Activated naive CD8-positive, alpha-beta T cell (primary cell): ENCODE results near the gene LAMA2.

Experiments used
- H3K27ac Mint-ChIP-seq: one replicate; pipeline ENCODE4 v1.8.0; 2021; ENCODE audit warnings: mixed read lengths
- H3K27me3 Mint-ChIP-seq: one replicate; pipeline ENCODE4 v1.8.0; 2021; ENCODE audit warnings: mixed read lengths
- H3K36me3 Mint-ChIP-seq: one replicate; pipeline ENCODE4 v1.8.0; 2021; ENCODE audit warnings: mixed read lengths
- H3K4me1 Mint-ChIP-seq: one replicate; pipeline ENCODE4 v1.8.0; 2021; ENCODE audit warnings: low read depth, mixed read lengths
- H3K4me3 Mint-ChIP-seq: one replicate; pipeline ENCODE4 v1.8.0; 2021; ENCODE audit warnings: mild to moderate bottlenecking, mixed read lengths
- H3K9me3 Mint-ChIP-seq: one replicate; pipeline ENCODE4 v1.8.0; 2021; ENCODE audit warnings: low read depth, mixed read lengths

LAMA2 gene

DNA sequence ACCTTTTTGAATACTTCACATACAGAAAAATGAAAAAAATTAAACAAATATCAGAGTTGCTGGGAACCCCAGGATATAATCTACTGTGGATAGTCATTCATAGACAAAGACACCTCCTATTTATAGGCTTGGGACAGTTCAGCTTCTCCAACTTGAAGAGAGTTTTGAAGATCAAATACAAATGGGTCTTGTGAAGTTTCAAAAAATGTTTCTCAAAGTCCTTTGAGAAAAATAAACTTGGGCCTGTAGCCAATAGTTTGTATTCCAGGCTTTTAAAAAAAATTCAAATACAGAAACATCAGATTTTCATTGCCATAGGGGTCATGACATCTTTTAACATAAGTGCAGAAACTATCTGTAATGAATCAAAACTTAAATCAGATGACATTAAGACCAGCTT is 334.8 kb downstream of the LAMA2 start:
- no peaks in the 10 kb centered on the region for H3K36me3 Mint-ChIP-seq
- H3K4me1 Mint-ChIP-seq = no peaks in the 10 kb centered on the region
- peaks cover 5% of the 10 kb centered on the region for H3K27me3 Mint-ChIP-seq
- H3K4me3 Mint-ChIP-seq = no peak overlapping the region
- no peaks in the 10 kb centered on the region for H3K9me3 Mint-ChIP-seq
- H3K27ac Mint-ChIP-seq = no peak overlapping the region

DNA sequence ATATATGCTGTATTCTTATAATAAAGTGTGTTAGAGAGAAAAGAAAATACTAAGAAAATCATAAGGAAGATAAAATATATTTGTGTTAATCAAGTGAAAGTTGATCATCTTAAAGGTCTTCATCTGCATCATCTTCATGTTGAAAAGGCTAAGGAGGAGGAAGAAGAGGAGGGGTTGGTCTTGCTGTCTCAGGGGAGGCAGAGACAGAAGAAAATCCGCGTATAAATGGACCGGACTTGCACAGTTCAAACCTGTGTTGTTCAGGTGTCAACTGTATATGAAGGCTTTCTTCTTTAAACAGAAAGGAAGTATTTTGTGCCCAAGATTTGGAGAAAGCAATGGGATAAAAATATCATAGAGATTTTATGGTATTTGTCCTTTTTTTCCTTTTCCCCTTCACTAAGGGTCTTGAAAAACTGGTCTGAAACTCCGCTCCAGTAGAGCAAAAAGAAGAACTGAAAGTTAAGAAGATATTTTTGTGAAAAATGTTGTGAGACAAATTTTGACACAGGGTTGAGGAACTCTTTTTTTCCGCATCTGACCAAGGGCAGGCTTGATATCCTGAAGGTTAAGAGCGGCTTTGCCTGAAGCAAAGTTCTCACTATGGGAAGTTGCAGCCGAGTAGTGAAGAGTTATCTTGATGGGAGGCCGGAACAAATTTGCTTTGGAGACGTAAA is 350.7 kb downstream of the LAMA2 start:
- Mint-ChIP-seq H3K27me3 (peaks cover 14% of the 10 kb centered on the region), H3K4me1 (no peaks in the 10 kb centered on the region), H3K27ac (no peak overlapping the region), H3K9me3 (no peaks in the 10 kb centered on the region), H3K36me3 (no peaks in the 10 kb centered on the region), H3K4me3 (no peak overlapping the region)

DNA sequence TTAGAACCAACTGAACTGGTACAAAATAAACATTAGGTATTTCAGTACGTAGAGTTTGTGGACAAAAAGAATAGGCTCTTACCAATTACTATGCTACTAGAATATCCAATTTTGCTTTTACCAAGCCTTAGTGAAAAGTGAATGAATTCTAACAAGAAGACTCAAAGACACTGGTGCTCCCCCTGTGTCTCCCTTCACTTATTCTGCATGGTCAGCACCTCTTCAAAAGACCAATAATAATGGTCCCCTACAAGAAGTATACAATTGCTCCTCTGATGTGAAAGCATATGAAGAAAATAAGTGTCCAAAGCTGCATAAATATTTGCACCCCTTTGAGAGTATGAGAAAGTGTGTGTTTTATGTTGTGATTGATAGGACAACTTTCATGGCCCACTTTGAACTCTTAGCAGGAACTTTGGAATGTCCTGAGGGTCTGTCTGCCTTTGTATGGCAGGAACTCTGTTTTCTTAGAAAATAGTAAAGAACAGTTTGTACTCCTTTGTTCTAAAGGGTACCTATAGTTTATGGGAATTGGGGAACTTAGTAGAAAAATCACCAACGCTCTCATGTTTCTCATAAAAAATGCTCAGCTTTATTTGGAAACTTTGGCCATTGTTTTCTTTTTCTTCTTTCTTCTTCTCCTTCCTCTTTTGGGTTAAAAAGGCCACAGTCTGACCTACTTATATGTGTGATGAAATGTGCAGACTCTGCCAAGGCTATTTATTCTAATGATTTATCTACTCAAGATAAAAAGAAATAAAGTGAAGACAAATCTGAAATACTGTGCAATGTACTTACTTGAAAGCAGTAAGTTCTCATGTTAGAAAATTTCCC is 352.4 kb downstream of the LAMA2 start:
- no peak overlapping the region for H3K27ac Mint-ChIP-seq
- H3K9me3 Mint-ChIP-seq = no peaks in the 10 kb centered on the region
- no peak overlapping the region for H3K4me3 Mint-ChIP-seq
- no peaks in the 10 kb centered on the region for H3K4me1 Mint-ChIP-seq
- H3K36me3 Mint-ChIP-seq = no peaks in the 10 kb centered on the region
- H3K27me3 Mint-ChIP-seq = peaks cover 13% of the 10 kb centered on the region

DNA sequence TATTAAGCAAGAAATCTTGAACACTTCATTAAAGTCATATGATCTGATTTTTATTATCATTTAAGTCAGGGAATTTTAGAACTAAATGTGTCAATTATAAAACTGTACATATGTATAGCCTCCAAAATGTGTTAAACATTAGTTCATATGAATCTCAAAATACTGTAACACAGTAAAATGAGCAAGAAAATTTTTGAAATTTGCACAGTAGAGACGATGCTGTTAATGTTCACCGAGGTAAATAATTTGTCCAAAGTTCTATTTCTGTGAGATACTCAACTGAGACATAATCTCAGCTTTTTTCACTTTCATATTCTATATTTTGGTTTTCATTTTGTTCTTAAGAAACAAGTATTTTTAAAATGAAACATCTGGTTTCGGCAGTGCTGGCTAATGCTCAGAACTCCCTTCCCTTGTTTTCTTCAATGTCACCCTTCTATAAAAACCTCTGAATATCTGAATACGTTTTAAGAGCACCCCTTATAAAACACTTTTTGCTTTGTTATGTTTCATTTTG is 353.1 kb downstream of the LAMA2 start:
- H3K27ac Mint-ChIP-seq = no peak overlapping the region
- no peaks in the 10 kb centered on the region for H3K4me1 Mint-ChIP-seq
- no peak overlapping the region for H3K4me3 Mint-ChIP-seq
- peaks cover 13% of the 10 kb centered on the region for H3K27me3 Mint-ChIP-seq
- H3K36me3 Mint-ChIP-seq = no peaks in the 10 kb centered on the region
- no peaks in the 10 kb centered on the region for H3K9me3 Mint-ChIP-seq

DNA sequence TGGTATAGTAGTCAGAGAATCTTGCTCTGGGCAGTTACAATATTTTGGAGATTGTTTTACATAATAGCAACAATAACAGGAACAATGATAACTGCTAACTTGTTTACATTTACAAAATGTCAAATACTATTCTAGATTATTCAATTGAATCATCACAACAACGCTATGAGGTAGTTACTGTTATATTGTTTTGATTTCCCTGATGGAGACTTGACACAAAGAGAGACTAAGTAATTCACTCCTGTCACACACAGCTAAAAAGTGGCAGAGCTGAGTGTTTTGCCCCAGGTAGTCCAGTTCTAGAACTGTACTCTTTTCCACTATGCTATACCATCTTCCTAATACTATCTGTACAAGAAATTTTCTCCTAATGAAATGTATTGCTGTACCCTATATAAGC is 356.1 kb downstream of the LAMA2 start:
- Mint-ChIP-seq H3K27ac (no peak overlapping the region), H3K36me3 (no peaks in the 10 kb centered on the region), H3K4me1 (no peaks in the 10 kb centered on the region), H3K9me3 (no peaks in the 10 kb centered on the region), H3K4me3 (no peak overlapping the region), H3K27me3 (peaks cover 9% of the 10 kb centered on the region)

DNA sequence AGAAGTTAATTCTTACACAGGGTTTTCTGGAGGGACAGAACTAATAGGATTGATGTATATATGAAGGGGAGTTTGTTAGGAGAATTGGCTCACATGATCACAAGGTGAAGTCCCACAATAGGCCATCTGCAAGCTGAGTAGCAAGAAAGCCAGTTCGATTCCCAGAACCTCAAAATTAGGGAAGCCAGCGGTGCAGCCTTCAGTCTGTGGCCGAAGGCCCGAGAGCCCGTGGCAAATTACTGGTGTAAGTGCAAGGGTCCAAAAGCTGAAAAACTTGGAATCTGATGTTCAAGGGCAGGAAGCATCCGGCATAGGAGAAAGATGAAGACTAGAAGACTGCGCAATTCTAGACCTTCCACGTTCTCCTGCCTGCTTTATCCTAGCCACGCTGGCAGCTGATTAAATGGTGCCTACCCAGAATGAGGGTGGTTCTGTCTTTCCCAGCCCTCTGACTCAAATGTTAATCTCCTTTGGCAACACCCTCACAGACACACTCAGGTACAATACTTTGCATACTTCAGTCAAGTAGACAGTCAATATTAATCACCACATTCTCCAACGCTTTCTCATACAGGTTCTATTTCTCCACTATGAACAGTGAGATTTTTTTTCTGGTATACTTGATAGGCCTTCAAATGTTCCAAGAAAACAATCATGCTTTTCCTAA is 357.0 kb downstream of the LAMA2 start:
- H3K4me1 Mint-ChIP-seq = no peaks in the 10 kb centered on the region
- H3K4me3 Mint-ChIP-seq = no peak overlapping the region
- H3K27ac Mint-ChIP-seq = no peak overlapping the region
- peaks cover 9% of the 10 kb centered on the region for H3K27me3 Mint-ChIP-seq
- H3K9me3 Mint-ChIP-seq = no peaks in the 10 kb centered on the region
- H3K36me3 Mint-ChIP-seq = no peaks in the 10 kb centered on the region

DNA sequence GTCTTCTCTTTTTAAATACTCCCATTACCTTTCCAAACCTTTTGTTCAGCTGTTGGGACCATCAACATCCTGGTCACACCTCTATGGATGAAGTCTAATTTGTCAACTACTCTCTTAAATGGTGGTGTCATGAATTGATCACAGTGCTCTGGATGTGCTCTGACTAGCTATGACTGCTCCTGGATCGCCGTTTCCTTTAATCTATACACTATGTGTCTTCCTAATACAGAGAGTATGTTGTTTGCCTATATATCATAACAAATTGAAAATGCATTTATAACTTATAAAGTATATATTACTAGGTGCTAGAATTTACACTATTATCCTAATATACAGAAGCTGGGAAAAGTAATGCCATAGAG is 357.5 kb downstream of the LAMA2 start:
- no peaks in the 10 kb centered on the region for H3K4me1 Mint-ChIP-seq

DNA sequence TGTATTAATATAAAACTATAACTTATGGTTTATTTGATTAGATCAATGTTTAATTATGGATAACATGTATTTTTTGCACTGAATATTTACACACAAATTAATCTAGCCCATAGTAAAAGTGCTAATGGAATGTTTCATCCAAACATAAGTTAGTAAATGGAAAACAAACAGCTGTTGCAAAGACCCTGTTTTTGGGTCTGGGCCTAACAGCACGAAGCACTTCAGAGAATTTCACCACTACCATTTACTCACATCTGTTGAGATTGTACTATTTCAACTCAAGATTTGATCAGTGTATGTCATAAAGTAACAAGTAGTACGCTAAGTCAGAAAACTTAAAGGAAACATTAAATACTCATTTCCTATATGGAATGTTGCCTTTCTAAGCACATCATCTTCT is 359.6 kb downstream of the LAMA2 start:
- Mint-ChIP-seq H3K36me3 (no peaks in the 10 kb centered on the region), H3K4me3 (no peak overlapping the region), H3K27me3 (peaks cover 11% of the 10 kb centered on the region), H3K4me1 (no peaks in the 10 kb centered on the region), H3K9me3 (no peaks in the 10 kb centered on the region), H3K27ac (no peak overlapping the region)

More for the DNA sequence above, 357.5 kb downstream of the LAMA2 start:
- no peak overlapping the region for H3K4me3 Mint-ChIP-seq
- H3K36me3 Mint-ChIP-seq = no peaks in the 10 kb centered on the region
- no peak overlapping the region for H3K27ac Mint-ChIP-seq
- H3K27me3 Mint-ChIP-seq = peaks cover 9% of the 10 kb centered on the region
- H3K9me3 Mint-ChIP-seq = no peaks in the 10 kb centered on the region

DNA sequence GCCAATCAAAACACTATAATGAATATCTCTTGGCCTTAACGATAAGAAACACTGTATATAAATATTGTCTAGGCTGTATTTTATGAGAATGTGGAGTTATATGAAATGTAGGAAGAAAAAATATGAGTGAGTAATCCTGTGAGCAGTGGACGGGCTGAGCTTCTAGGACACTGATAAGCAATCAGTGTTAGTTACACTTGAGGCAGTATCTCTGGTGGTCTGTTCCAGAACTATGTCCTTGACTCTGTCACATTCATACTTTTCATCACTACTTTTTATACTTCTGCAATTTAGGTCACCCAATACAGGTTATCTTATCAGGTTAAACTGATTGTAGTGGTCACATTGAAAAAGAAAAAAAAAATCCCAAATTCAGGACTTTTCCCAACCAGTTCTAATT is 360.4 kb downstream of the LAMA2 start:
- Mint-ChIP-seq H3K4me3 (no peak overlapping the region), H3K4me1 (no peaks in the 10 kb centered on the region), H3K27me3 (peaks cover 9% of the 10 kb centered on the region), H3K36me3 (no peaks in the 10 kb centered on the region), H3K27ac (no peak overlapping the region), H3K9me3 (no peaks in the 10 kb centered on the region)

DNA sequence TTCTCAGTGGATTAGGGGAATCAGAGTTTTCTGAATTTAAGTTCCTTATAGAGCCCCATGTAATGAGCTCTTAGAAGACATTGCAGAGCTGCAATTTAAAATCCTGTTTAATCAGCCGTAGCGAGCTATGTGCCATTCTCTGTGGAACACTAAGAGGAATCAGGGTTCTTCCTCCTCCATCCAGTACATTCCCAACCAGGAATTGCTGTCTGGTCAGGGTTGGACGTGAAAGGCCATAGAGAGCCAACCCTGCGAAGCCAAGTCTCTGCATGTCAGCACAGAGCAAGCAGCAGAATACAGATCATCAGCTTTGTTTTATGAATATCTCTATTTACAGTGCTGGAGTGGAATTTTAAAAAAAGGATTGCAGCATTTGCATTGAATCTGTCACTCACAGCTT is 366.0 kb downstream of the LAMA2 start:
- Mint-ChIP-seq H3K4me1 (peaks cover 14% of the 10 kb centered on the region), H3K4me3 (no peak overlapping the region), H3K9me3 (no peaks in the 10 kb centered on the region), H3K27me3 (peaks cover 11% of the 10 kb centered on the region), H3K36me3 (no peaks in the 10 kb centered on the region), H3K27ac (no peak overlapping the region)

DNA sequence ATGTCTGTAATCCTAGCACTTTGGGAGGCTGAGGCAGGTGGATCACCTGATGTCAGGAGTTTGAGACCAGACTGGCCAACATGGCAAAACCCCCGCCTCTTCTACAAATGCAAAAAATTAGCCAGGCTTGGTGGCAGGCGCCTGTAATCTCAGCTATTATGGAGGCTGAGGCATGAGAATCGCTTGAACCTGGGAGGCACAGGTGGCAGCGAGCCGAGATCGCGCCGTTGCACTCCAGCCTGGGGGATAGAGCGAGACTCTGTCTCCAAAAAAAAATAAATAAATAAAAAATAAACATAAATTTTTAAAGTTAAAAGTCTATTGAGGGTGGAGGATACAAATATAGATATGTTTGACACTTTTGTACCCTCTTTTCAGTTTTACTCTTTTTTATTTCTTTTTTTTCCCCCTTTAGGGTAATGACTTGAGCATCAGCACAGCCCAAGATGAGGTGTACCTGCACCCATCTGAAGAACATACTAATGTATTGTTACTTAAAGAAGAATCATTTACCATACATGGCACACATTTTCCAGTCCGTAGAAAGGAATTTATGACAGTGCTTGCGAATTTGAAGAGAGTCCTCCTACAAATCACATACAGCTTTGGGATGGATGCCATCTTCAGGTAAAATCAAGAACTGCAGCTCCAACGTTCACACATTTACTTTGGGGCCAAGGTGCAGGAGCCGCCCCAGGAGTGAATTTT is 368.9 kb downstream of the LAMA2 start:
- H3K27me3 Mint-ChIP-seq = peaks cover 13% of the 10 kb centered on the region
- peak overlapping the region; percentile 27 for H3K4me3 Mint-ChIP-seq
- no peak overlapping the region for H3K27ac Mint-ChIP-seq
- H3K36me3 Mint-ChIP-seq = no peaks in the 10 kb centered on the region
- no peaks in the 10 kb centered on the region for H3K9me3 Mint-ChIP-seq
- peaks cover 14% of the 10 kb centered on the region for H3K4me1 Mint-ChIP-seq

DNA sequence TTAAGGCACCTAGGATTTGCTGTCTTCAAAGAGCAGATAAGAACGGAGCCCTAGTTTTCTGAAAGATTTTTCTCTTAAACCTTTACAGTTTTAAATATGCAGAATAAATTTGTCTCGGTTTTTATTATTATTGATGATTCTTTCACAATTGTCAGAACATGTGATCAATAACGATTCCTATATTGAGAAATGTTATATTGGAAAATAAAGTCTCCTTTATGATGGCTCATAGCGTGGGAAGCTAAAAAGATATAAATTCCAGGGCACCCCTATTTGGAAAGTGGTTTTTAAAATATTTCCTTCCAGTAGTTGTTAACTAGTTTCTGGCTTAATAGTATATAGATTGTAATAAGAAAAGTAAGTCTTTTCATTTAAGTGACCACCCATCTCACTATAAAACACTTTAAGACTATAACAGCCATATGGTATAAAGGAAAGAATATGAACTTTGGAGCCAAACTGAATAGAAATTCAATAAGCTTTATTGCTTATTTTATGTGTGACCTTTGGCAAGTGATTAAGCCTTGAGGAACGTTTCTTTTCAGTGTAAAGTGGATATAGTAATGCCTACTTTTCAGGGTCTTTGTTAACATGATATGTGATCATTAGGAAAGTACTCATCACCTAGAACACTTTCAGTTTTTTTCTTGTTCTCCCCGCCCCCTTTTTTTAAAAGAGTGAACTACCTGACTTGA is 369.6 kb downstream of the LAMA2 start:
- Mint-ChIP-seq H3K36me3 (no peaks in the 10 kb centered on the region), H3K27me3 (peaks cover 9% of the 10 kb centered on the region), H3K4me1 (peaks cover 14% of the 10 kb centered on the region), H3K4me3 (peak overlapping the region; percentile 27), H3K9me3 (no peaks in the 10 kb centered on the region), H3K27ac (no peak overlapping the region)

DNA sequence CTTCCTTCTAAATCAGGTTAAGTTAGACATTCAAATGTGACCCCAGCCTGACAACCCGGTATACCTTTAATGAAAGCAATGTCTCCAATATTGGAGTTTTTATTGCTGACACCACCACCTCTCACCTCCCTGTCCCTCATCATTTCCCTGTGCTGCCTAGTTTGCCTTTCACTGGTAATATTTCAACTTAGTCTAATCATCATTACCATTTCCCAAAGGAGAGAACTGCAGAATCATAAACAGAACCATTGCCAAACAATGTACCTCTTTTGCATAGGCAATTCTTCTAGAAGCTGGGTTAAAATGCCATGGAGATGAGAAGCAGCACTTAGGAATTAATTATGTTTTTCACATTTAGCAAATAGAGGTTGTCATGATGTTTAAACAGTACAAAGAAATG is 370.3 kb downstream of the LAMA2 start:
- H3K4me3 Mint-ChIP-seq = no peak overlapping the region
- peaks cover 8% of the 10 kb centered on the region for H3K27me3 Mint-ChIP-seq
- H3K4me1 Mint-ChIP-seq = peaks cover 14% of the 10 kb centered on the region
- no peaks in the 10 kb centered on the region for H3K36me3 Mint-ChIP-seq
- no peaks in the 10 kb centered on the region for H3K9me3 Mint-ChIP-seq
- no peak overlapping the region for H3K27ac Mint-ChIP-seq

DNA sequence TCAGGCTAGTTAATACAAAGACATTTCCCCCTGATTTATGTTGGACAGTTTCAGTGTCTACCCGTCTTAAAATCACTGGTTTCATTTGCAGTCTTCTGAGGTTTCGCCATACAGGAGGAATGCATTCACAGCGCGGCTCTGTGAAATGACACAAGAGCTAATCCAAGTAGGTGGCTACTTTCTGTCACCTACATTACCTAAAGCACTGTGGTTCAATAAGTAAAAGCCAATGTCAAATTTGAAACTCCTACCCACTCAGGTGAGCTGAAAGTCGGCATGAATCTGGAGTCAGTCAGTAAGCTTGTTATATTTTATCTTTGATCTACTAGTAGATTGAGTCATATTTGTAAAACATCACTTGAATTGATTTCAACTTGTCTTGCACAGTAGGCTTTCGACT is 370.8 kb downstream of the LAMA2 start:
- no peaks in the 10 kb centered on the region for H3K36me3 Mint-ChIP-seq
- H3K27me3 Mint-ChIP-seq = peaks cover 8% of the 10 kb centered on the region
- H3K9me3 Mint-ChIP-seq = no peaks in the 10 kb centered on the region
- peaks cover 14% of the 10 kb centered on the region for H3K4me1 Mint-ChIP-seq
- H3K27ac Mint-ChIP-seq = no peak overlapping the region
- no peak overlapping the region for H3K4me3 Mint-ChIP-seq
